GM21786 (cell line): ENCODE measurements around the gene GABRR3.

Experiments
- ATAC-seq: cut with Tn5 transposase; IDR thresholded peaks from one replicate; pipeline ENCODE4 v1.9.1; 2021; ENCODE audit not compliant: unreplicated experiment

GABRR3 gene

DNA sequence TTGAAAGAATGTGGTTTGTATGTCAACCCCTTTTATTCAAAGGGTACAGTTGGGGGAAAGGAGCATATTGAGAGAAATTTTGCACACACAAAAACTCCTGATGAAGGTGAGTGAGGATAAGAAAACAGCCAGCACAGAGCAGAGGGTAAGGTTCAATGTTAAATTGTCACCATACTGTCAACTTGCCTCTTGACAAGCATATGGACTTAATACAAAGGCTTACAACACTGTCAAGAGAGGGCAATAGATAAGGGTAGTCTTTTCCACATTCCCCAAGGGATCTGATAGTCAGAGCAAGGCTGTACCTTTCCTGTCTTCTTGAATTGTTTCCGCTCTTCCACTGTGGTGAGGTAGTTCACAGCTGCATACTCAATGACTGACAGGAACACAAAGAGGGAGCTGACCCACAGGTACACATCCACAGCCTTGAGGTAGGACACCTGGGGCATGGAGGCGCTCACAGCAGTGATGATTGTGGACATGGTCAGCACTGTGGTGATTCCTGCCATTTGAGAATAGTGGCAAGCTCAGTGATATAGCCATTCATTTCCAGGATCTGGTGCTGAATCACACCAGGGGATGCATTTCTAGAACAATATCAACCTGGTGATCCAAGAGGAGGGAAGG is 42.5 kb downstream of the GABRR3 start:
- no peak for ATAC-seq

DNA sequence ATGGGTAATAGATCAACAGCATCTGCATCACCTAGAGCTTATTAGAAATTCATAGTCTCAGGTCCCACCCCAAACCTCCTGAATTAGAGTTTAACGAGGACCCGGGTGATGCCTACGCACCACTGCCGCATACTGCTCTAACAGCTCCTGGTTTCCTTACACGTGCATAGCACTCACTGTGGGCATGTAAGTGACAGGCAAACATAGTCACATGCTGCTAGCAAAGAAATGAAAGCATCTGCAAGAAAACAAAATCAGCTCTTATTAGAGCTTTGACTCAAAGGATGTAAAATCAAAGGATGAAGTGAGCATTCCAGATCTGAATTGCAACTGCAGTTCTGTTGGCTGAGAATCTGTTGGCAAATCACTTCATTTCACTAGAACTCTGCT is 43.8 kb downstream of the GABRR3 start:
- no peak for ATAC-seq

DNA sequence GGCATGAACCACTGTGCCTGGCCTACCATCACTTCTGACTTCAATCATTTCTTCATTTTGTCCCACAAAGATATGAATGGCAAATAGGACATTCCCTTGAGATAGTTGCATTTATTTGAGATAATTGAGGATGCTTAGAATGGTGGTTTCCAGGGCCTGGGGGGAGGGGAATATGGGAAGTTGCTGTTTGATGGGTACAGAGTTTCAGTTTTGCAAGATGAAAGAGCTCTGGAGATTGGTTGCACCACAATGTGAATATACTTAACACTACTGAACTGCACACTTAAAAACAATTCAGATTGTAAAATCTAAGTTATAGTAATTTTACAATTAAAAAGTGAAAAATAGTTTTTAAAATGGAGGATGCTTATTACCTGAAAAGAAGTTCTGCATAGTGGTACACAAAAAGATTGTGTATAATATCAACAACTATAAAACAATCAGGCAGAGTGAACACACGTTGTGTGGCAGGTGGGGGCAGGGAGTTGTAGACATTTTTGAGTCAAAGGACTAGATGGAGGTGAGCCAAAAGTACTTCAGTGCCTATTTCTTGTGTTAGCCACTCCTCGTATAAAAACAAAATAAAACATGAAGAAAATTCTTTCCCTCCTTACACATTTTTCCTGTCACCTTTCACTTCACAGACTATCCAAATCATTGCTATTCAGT is 44.4 kb downstream of the GABRR3 start:
- no peak for ATAC-seq

DNA sequence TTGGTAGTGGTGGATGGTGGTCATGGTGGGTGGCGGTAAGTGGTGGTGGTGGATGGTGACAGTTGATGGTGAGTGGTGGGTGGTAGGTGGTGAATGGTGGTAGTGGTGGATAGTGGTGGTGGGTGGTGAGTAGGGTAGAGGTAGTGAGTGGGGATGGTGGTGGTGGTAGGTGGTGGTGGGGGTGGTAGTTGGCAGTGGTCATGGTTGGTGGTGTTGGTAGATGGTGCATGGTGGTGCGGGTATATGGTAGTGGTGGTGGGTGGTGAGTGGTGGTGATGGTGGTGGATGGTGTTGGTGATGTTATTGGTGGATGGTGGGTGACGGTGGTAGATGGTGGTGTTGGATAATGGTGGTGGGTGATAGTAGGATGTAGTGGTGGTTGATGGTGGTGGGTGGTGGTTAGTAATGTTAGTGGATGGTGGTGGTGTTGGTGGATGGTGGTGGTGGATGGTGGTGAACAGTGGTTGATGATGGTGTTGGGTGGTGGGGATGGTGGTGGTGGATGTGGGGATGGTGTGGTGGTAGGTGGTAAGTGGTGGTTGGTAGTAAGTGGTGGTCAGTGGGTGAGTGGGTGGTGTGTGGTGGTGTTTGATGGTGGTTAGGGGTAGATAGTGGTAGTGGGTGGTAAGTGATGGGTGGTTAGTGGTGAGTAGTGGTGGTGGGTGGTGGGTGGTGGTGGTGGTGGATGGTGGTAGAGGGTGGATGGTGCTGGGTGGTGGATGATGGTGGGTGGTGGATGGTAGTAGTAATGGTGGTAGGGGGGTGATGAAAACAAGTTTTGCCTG is 46.1 kb downstream of the GABRR3 start:
- no peak for ATAC-seq

DNA sequence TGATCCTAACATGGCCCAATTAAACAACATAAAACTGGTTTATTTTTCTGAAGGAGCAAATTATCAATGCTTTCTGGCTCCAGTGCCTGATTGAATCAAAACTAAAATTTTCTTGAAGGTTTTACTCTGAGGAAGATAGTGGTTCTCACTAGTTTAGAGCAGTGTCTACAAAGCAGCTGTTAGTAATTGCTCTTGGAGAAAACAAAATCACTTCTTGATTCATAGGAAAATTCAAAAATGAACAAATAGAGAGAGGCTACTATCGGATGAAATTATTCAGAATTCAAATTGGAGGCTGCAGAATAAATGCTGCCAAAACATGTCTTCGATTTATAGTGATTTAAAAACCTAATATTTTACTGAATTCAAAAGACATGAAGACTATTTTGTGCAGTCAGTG is 47.8 kb downstream of the GABRR3 start:
- ATAC-seq: no peak

DNA sequence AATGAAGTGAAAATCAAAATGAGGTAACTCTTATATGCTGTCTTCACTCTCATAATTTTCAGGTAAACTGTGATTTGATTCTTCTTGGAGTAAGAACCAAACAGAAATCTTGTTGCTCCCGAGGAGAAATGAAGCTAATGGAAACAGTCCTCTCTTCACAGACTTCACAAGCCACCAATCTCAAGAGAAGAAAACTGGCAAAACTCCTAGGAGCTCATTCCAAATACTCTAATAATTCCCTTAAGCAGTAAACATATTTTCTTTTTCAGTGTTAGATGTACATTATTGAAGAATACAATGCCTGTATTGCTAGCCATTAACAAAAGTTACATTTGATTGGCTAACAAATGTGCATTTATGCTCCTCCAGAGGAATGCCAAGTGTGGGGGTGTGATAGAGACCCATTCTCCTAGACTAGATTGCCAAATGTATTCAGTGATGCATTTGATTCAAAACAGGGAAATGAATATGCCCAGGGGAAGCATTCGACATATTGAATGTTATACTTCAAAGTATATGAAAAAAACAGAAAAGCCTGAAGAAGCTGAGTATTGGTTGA is 51.1 kb downstream of the GABRR3 start:
- no peak for ATAC-seq

DNA sequence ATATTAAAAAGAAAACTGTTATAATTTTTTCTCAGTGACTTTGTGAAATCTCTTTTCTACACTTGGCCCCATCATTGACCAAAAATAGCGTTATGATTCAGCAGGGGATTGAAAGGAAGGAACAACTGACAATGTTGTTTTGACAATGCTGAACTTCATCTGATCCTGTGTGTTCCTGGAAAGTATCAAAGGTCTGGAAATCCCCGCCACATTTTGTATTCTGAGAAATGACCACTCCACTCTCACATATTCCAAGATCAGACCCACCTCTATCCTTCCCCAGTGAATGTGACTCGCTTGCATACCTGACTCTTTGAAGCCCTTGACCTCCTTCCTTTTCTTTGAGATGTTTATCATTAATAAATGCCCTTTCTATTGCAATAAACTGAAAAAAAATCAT is 53.2 kb downstream of the GABRR3 start:
- no peak for ATAC-seq

DNA sequence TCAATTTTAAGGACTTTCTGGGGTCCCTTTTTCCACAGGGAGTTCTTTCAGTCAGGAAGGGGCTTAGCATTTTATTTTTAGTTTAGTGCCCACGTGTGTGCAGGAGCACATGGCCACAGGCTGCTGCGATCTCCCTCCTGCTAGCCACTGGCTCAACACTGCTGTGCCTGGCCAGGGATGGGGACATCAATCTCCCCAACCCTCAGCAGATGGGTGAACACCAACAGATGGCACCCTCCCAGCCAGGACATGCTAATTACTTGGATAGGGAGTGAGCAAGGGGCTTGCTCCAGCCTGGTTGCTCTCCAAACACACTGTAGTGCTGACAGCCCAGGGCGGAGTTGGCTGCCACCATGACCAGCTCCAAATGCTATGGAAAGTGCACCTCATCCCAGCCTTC is 55.5 kb downstream of the GABRR3 start:
- no peak for ATAC-seq

DNA sequence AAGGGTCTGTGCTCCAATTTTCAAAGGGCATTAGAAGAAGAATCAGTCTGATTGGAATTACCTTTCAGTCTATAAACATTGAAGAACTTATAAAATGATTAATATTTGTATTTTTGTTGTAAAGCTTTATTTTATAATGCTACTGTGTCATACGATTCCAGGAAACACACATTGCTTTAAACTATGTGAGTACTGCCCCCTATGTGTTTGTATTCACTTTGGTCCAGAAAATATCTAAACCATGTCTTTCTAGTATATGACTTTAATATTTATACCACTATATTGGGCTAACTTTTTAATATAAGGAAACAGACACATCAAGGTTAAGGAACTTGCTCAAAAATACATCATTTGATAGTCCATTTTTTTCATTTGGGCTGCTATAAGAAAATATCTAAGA is 59.6 kb downstream of the GABRR3 start:
- ATAC-seq: no peak

DNA sequence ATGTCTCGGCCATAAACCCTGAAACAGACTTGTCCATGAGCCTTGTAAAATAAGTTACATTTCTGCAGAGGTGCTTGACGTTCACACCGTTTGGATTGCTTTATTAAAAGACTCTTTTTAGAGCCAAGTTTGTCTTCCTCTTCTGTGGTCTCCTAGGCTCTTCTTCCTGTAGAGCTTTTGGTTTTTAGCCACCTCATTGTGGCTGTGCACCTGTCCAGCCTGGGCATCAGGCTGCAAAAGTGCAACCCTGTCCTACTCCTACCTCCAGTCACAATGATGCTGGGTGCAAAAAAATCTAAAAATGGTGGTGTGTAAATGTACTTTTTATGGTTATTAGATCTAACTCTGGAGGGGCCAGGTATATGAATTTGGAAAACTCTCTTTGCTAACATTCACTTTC is 60.1 kb downstream of the GABRR3 start:
- ATAC-seq: no peak

DNA sequence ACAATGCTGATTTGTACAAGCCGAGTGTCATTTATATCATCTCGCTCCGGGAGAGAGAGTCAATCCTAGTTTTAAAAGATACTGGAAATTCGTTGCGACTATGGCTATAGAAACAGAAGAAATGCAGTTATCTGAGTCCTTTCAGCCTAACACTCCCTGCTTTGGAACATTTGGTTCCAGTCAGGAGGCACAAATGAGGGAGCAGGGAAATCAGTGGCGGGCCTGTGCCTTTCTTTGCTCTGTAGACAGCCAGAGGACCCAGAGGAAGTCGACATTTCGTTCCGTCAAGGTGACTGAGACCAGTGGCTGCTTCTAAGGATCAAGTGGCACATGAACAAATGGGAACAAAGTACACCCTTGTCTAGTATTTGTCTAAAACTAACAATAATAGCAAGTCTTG is 62.1 kb downstream of the GABRR3 start:
- no peak for ATAC-seq

DNA sequence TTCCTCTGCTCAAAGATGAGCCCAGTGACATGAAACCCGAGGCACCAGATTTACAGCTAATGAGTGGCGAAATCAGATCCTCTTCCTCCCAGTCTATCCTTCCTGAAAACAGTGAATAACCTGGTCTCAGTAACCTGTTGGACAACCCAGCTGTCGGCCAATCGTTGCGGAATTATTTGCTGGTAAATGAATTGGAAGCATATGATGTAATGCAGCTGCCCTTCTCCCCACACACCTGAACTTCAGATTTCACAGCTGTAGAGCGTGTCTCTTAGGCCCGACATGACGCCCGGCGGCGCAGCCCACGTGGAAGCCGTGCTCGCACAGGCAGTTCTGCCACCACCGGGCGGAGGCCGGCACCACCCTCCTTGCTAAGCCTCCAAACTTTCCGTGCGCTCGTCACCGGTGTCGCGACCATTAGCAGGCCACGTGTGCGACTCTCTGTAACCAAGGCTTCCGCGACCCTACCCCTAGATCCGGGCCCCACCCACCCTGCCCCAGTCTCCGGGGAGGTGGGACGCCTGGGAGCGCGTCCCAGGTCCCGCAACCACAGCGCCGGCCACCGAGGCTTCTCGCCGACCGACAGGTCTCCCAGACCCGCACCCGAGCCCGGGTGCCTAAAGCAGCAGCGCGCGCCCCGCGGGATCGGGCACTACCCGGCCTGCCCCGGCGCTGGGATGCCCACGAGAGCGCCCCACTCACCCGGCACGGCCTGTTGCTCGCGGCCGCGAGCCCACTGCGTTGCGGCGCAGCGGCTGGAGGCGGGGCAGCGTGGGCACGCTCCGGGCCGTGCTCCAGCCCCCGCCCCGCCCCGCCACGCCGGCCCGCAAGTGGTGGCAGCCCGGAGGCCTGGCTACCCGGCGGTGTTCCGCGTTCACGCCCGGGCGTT is 63.2 kb downstream of the GABRR3 start, which contains the start of gene RIOX2:
TSS of gene RIOX2 (minus strand) at position 753 of the 889 bp plus-strand sequence. CDS start 4,838 bp downstream, outside the sequence.
- ATAC-seq: peak; percentile 83

DNA sequence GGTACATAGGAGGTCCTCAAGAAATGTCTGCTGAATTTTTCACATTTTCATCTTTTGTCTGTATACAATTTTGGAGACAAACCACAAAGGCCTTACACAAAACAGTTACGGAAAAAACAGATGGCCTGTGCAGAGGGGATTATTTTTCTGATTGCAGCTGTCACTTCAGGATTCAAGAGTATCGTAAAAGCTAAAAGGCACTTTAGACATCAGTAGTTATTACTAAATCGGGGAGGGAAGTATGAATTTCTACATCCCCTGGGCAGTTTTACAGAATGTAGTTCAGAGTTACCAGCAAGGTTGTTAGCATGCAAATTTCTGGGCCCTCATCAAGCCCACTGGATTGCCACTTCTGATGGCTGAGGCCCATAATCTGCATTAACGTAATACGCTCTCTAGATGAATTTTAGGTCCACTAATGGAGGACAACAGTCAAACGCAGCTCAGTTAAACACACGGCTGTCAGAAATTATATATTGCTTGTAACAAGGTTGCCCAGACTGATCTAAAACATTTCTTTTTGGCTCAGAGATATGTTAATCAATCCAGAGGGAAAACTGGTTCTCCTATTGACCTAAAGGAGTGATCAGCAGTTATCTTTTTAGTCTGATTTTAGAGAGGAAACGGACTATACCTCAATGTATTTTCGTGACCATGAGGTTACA is 64.0 kb downstream of the GABRR3 start:
- ATAC-seq: no peak

DNA sequence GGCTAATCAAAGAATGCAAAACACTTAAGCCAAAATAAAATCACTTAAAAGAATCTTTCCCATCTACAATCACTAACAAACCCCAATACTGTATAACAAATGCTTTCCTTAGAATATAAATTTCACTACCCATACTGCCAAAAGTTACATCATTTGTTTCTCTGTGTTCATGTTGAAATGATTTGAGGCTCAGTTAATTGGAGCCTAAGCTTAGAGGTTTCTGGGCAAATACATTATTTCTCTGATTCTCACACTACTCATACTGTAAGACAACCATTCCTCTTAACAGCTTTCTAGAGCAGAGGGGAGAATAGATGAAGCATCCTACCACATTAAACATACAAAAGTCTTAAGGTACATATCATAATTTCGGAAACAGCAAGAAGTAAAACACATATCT is 65.0 kb downstream of the GABRR3 start:
- no peak for ATAC-seq

DNA sequence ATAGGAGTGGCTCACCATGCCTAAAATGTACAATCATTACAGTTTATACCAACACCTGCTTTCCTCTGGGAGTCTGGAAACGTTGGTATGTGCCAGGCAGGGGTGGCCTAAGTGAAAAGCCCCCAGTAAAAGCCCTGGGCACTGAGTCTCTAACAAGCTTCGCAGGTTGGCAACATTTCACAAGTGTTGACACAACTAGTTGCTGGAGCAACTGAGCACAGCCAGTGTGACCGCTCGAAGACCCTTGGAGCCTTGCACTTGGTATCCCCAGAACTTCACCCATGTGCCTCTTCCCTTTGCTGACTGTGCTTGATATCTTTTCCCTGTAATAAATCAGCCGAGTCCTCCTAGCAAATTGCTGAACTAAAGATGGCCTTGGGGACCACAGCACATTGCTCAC is 65.6 kb downstream of the GABRR3 start:
- ATAC-seq: no peak

DNA sequence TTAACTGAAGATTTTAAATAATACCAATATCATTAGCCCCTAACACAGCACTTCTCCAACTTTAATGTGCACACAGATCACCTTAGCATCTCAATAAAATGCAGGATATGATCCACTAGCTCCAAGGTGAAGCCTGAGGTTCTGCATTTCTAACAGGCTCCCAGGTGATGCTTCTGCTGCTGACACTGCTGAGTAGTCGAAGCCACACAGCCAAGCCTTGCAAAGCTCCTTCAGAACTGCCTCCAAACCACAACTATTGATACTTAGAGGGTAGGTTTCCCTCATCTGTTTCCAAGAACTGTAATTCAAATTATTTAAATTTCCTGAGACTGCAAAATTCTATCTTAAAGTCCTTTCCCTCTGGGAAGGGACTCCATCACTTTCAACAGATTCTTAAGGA is 66.7 kb downstream of the GABRR3 start:
- no peak for ATAC-seq

DNA sequence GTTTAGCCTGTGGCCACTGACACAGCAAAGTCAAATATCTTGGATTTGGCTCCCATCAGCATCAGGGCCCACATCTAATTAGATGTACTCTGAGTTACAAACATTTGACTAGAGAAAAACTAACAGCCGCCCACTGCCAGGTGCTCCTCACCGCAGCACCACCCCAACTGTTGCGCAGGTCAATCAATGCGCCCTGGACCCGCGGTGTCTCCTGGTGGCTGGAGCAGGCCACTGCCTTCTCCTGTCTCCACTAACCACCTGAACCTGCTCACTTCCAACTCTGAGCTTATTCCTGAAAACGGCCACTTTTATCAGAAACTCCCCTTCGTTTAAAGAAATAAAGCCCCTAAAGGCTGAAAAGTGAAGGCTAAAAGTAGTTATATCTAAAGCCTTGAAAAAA is 67.1 kb downstream of the GABRR3 start:
- ATAC-seq: no peak

DNA sequence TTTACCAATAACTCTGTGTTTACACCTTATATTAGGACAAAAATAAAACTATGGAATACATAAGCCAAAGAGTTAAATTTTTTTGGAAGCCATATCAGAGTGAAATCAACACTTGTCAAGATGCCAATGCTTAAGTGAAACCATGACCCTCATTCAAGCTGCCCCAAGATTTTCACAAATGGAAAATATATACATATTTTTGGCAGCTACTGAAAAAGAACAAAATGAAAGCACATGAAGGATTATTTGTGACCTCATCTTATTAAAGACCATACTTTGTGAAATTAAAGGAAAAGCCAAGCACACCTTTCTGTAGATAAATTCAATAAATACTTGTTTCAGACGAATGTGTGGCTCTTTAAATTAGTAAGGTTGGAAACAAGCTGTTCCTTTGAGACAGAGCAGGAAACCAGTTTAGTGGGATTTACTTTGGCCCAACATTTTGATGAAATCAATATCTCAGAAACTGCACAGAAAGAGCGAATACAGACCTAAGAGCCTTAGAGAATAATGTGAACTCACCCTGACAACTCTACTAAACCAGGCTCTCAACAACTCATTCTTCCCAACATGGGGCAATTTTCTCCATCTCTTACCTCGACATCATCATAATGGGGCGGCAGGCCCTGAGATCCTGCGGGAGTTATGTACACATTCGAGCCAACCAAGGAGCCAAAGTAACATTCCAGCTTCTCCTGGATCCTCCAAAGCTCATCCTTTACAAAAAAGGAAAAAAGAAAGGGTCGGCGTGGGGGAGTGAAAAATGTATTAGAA is 73.9 kb downstream of the GABRR3 start:
- no peak for ATAC-seq

DNA sequence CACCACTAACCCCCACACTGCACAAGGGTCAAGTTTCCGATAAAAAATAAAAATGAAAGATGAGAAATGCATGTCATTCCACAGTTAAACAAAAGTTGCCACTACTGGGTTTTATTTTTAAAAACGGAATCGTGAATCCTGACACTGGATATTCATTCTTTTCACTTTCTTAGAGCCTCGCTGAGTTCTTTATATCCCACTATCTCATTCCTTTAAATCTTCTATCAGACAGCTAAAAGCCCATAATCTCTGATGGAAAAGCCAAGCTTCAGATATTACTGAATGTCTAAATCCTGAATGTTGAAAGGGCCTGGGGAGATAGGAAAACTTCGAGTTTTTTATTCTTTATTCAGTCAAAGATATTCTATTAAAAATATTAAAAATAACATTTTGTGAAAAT is 74.6 kb downstream of the GABRR3 start:
- ATAC-seq: no peak

DNA sequence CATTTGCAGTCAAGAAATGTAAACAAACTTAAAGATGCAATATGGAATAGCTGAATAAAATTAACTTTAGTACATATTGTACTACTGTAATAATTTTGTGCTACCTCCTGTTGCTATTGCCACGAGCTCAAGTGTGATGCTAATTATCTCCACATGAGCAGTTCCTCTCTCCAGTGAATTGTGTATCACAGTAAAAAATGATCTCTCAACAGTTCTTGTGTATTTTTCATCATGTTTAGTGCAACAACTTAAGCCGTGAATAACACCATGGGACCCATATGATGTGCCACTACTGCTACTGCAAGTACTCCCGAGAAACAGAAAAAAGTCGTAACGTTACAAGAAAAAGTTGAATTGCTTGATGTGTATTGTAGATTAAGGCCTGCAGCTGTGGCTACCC is 75.2 kb downstream of the GABRR3 start:
- no peak for ATAC-seq
